GM18508 (cell line): Measurements from ENCODE around the gene SGO1.

Experiments used
- ATAC-seq: cut with Tn5 transposase; IDR thresholded peaks from one replicate; pipeline ENCODE4 v1.9.1; 2021; ENCODE audit warnings: moderate number of reproducible peaks; ENCODE audit not compliant: insufficient read depth, unreplicated experiment

Gene SGO1

DNA sequence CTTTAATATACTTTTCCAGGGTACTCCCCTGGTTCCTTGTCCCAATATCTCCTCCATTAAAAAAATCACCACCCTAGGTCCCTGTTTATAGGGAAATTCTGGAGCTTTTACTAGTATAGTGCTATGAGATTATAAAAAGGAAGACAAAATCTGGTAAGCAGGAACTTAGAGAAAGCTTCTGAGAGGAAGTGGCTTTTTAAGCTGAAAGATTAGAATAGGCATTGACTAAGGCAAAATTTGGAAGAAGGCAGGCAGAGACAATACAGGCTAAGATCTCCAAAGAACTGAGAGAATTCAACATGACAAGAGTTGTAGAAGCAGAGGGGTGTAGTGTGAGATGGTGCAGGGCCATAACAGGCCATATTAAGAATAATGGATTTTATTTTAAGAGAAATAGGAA, 25.8 kb downstream of the SGO1 start:
- no peak for ATAC-seq

GRCh38 chr3:20154928-20155327, 31.1 kb downstream of the SGO1 start:
- ATAC-seq: no peak

DNA sequence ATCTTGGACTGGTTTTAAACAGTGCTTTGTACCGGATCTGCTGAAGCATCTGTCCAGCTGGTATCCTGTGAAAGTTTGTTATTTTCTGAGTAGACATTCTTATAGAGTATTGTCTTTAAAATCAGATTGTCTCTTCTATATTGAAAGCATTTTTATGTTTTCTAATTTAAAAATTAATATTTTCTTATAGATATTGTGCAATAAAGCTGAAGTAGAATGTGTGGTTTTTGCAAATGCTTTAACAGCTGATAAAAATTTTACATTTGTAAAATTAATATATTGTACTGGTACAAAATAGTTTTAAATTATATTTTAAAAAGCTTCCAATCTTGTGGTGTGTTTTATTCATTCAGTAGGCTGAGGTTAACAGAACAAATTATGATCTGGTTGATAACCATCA, 31.9 kb downstream of the SGO1 start:
- ATAC-seq: no peak

GRCh38 chr3:20148466-20148865, 37.5 kb downstream of the SGO1 start:
- no peak for ATAC-seq

GRCh38 chr3:20147361-20147760, 38.6 kb downstream of the SGO1 start:
- no peak for ATAC-seq

GRCh38 chr3:20146301-20146700, 39.7 kb downstream of the SGO1 start:
- no peak for ATAC-seq

DNA sequence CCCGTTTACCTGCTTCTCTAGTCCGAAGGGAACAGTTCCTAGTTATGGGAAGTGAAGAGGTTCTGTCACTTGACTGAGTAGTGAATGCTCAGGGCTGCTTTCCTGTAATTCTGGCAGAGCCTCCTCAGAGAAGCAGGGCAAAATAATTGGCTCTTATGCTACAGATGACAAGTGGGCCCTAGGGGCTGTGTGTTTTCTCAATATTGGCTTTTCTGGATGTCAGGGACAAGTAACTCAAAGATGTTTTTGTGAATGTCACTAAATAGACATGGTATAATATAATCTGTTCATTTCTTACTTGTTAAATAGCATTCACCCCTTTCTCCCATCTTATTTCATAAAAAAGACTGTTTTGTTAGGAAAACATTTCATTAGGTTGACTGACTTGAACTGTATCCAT, 40.1 kb downstream of the SGO1 start:
- no peak for ATAC-seq

DNA sequence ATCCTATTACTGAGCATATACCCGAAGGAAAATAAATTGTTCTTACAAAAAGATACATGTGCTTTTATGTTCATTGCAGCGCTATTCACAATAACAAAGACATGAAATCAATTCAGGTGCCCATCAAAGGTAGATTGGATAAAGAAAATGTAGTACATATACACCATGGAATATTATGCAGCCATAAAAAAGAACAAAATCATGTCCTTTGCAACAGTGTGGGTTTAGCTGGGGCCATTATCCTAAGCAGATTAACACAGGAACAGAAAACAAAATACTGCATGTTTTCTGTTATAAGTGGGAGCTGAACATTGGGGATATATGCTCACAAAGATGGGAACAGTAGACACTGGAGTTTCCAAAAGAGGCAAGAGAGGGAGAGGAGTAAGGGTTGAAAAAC, 42.5 kb downstream of the SGO1 start:
- no peak for ATAC-seq

DNA sequence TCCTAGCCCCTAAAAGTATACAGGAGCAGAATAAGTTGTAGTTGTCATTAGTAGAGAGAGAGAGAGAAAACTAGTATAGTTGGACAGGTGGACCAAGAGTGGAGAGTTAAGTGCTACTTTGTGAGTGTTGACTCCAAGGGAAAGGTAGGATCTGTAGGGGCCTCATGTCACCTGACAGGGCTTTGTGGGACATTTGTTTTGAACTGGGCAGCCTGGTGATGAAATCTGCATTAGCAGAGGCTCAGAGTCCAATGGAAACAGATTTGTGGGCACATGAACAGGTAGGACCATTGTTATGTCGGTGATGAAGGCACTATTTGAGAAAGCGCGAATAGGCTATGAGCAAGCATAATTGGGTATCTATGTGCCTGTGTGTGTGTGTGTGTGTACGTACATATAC, 43.5 kb downstream of the SGO1 start:
- no peak for ATAC-seq

DNA sequence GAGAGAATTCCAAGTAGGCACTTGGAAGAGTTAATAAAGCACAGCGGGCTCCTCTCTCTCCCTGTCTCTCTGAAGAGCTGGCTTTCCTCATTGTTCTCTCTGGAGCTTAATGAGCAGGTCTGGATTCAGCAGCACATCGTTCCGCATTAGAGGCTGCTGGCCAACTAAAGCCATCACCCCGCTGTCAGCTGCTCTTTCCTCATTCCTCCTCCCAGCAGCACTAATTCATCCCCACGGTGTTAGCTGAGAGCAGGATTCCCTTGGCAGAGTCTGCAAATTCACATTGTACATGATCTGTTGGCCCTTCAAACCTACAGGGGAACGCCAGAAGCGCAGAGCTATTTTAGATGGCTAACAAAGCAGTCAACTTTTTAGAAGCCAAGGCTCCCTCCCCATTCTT, 44.2 kb downstream of the SGO1 start:
- ATAC-seq: no peak

DNA sequence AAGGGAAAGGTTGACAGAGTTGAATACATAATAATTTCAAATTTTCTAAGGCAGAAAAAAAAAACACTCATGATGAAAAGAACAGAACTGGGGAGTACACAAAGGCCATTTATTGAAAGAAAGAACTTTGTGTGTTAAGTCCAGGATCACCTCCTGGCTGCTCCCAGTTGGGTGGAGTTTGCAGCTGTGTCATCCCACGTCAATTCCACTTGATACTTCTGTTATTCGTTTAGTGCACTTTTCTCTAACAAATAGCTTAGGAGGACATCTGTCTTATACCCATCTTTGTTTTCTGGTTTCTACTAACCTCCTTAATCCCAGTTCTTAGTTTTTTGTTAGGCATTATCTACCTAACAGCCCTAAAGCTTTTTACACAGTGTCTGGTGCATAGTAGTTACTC, 44.7 kb downstream of the SGO1 start:
- ATAC-seq: no peak

DNA sequence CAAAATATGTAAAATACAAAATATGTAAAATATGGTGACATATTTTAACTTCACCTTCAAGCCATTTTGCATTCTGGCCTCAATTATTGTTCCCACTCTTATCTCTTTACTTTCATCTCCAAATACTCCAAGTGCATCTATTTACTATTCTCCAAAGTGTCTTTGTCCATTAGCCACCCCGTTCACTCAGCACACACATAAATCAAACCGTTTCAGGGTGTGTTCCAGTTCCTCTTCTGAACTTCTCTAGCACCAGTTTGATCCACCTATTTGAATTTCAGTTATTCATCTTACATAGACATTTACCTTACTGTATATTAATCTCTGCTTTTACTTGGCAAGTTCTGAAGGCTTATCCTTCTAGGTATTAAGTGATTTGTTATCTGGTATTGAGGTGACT, 45.1 kb downstream of the SGO1 start:
- ATAC-seq: no peak

DNA sequence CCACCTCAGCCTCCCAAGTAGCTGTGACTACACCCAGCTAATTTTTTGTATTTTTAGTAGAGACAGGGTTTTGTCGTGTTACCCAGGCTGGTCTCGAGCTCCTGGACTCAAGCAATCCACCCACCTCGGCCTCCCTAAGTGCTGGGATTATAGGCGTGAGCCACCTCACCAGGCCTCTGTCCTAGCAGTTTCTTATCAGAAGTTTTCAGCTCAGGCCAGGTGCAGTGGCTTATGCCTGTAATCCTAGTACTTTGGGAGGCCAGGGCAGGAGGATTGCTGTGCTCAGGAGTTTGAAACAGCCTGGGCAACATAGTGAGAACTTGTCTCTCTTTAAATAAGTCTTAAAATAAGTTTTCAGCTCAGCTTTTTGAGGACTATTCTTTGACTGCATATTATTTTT, 48.4 kb downstream of the SGO1 start:
- ATAC-seq: no peak

- no peak for ATAC-seq
These were observed 49.8 kb downstream of the SGO1 start for GRCh38 chr3:20136231-20136630.

DNA sequence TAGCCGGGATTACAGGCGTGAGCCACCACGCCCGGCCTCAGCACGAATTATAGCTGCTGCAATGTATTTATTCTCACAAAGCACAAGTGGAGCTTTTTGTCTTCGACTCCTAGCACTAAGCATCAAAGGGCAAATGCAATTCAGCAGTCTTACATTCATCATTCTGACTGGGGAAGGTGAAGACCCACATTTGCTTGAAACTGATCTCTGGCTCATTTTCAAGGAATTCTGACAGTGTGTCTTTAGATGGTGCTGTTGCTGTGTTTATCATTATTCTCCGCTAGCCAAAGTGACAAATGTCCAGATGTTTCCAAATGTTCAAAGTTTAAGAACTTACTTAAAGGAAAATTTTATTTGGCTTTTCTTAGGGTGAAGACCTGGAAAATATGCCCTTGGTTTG, 55.9 kb downstream of the SGO1 start:
- no peak for ATAC-seq

DNA sequence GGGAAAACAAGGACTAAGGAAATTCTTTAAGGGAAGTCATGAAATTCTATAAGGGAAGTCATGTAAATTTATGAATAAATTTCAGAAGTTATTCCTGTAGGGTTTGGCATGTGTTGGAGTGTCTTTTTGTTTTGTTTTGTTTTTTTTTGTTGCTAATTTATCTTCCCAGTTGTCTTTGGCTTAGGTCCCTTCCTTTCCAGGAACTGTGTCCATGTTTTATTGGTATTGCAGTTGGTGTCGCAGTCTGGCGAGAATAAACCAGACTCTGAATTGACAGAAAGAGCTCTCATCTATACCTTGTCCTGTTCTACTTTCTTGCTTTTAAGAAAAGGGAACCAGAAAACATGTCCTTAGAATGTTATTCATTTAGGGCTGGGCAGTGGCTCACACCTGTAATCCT, 57.6 kb downstream of the SGO1 start:
- no peak for ATAC-seq

GRCh38 chr3:20125897-20126296, 60.1 kb downstream of the SGO1 start:
- ATAC-seq: peak; percentile 99

- no peak for ATAC-seq
These were observed 60.7 kb downstream of the SGO1 start for GRCh38 chr3:20125289-20125688.

DNA sequence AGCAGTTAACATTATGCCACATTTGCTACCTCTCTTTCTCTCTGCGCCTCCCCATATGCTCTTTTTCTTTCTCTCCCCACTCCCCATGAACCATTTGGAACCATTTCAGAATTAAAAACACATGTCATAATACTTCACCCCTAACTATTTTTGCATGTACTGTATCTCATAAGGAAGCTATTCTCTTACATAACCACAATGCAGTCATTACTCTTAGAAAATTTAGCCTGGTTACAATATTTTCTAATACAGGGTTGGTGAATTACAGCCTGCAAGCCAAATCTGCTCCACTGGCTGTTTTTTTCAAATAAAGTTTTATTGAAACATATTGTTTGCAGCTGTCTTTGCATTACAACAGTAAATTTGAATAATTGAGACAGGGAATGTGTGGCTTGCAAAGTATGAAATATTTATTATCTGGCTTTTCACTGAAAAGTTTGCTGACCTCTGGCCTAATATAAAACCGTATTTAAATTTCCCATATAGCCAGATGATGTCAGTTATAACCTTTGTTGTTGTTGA, 62.8 kb downstream of the SGO1 start:
- ATAC-seq: no peak

DNA sequence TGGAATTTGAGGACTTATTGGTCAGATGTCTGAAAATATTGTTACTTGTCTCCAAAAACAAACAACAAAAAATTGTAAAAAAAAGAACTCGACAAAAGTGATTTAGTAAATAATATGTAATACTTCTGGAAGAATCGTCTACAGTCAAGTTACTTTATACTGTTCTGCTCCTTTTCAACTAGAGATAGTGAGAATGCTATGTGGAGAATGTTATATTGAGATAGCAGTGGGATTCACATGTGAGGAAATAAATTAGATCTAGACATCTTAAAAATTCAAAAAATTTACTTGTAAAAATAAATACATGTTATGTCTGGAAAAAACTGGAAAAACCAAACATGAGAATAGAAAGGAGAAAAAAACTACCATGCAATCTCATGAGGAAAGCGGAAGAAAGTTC, 64.9 kb downstream of the SGO1 start:
- no peak for ATAC-seq
